Stomach smooth muscle (tissue), 2 donors: ENCODE data around the gene HECTD1.

Experiments used
- H3K27ac ChIP-seq: one replicate; pipeline ENCODE4 v1.7.0; 2013; ENCODE audit warnings: mild to moderate bottlenecking, low read length, inconsistent platforms
- H3K27me3 ChIP-seq, 2 donors: one replicate each; pipeline ENCODE4 v1.7.0; 2013; ENCODE audit warnings: low read length in 2 of 2; ENCODE audit not compliant: insufficient read depth in 2 of 2, control insufficient read depth in 1 of 2
- H3K36me3 ChIP-seq, 2 donors: one replicate each; pipeline ENCODE4 v1.7.0; 2013; ENCODE audit warnings: low read length in 2 of 2; ENCODE audit not compliant: control insufficient read depth in 2 of 2, insufficient read depth in 2 of 2
- H3K4me1 ChIP-seq: one replicate; pipeline ENCODE4 v1.7.0; 2013; ENCODE audit warnings: low read length; ENCODE audit not compliant: control insufficient read depth, insufficient read depth
- H3K4me3 ChIP-seq, 2 donors: one replicate each; pipeline ENCODE4 v1.7.0; 2013; ENCODE audit warnings: low read length in 2 of 2
- H3K9ac ChIP-seq, 2 donors: one replicate each; pipeline ENCODE4 v1.7.0; 2013; ENCODE audit warnings: low read length in 2 of 2, mild to moderate bottlenecking in 1 of 2
- H3K9me3 ChIP-seq, 2 donors: one replicate each; pipeline ENCODE4 v1.7.0; 2013; ENCODE audit warnings: low read length in 2 of 2; ENCODE audit not compliant: control insufficient read depth in 2 of 2
- donor health status: healthy.
- donor health status: Pancreatic carcinoma.

The HECTD1 gene

DNA sequence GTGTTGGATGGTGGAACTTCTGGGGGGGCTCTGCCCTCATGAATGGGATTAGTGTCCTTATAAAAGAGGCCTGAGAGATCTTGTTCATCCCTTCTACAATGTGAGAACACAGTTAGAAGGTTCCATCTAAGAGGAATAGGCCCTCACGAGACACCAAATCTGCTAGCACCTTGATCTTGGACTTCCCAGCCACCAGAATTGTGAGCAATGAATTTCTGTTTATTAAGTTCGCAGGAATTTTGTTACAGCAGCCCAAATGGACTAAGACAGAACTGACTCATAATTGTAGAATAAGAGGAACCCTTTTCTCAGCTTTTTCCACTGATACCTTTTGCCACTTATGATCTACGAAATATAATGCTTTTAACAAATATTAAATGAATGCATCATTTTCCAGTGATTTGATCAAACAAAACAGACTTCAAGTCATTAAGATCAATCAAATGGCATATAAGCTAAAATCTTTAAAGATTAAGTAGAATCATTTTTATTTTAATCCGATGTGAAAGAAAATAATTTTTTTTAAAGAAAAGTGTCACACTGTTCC lies 68.2 kb downstream of the HECTD1 start:
- peaks cover 27 to 42% of the 10 kb centered on the region in 2 donors for H3K36me3 ChIP-seq
- no peak overlapping the region for H3K4me3 ChIP-seq
- H3K4me1 ChIP-seq, result no peaks in the 10 kb centered on the region
- no peaks in the 10 kb centered on the region for H3K9me3 ChIP-seq
- H3K9ac ChIP-seq, result no peak overlapping the region
- H3K27me3 ChIP-seq, result no peaks in the 10 kb centered on the region
- no peak overlapping the region for H3K27ac ChIP-seq

DNA sequence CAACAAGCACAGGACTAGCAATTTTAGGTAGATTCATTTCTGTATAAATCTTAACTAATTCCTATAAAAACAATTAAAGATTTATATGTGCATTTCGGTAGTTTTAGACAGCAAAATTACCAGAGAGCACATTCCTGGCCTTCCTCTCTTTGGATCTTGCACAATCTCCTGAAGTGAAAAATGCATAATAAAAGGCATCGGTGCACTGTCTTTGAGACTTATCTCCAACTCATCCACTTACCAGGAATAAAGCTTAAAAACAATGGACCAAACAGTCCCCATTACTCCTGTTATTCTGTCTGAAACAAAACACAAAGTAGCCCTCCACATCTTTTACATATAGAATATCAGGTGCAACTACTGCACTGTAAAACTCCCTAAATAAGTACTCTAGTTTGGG lies 69.3 kb downstream of the HECTD1 start:
- H3K9ac ChIP-seq, result no peak overlapping the region
- H3K4me3 ChIP-seq, result no peak overlapping the region
- no peaks in the 10 kb centered on the region for H3K9me3 ChIP-seq
- no peak overlapping the region for H3K27ac ChIP-seq
- no peaks in the 10 kb centered on the region for H3K4me1 ChIP-seq
- peaks cover 26 to 38% of the 10 kb centered on the region in 2 donors for H3K36me3 ChIP-seq
- no peaks in the 10 kb centered on the region for H3K27me3 ChIP-seq

DNA sequence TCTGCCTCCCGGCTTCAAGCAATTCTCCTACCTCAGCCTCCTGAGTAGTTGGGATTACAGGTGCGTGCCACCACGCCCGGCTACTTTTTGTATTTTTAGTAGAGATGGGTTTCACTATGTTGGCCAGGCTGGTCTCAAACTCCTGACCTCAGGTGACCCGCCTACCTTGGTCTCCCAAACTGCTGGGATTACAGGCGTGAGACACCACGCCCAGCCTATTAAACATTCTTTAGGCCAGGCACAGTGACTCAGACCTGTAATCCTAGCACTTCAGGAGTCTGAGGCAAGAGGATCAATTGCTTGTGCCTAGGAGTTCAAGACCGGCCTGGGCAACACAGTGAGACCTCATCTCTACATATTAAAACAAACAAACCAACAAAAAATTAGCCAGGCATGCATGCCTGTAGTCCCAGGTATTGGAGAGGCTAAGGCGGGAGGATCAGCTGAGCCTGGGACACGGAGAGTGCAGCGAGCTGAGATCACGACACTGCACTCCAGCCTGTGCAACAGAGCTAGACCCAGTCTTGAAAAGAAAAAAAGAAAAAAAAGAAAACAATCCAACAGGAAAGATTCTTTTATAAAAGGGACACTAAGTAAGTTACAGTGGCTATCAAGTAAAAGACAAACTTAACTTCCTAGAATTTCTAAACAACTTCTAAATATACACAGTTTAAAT lies 70.2 kb downstream of the HECTD1 start:
- Histone ChIP-seq H3K27ac (no peak overlapping the region), H3K4me1 (no peaks in the 10 kb centered on the region), H3K27me3 (no peaks in the 10 kb centered on the region), H3K4me3 (no peak overlapping the region), H3K9ac (no peak overlapping the region), H3K36me3 (peaks cover 26 to 37% of the 10 kb centered on the region in 2 donors), H3K9me3 (no peaks in the 10 kb centered on the region)

DNA sequence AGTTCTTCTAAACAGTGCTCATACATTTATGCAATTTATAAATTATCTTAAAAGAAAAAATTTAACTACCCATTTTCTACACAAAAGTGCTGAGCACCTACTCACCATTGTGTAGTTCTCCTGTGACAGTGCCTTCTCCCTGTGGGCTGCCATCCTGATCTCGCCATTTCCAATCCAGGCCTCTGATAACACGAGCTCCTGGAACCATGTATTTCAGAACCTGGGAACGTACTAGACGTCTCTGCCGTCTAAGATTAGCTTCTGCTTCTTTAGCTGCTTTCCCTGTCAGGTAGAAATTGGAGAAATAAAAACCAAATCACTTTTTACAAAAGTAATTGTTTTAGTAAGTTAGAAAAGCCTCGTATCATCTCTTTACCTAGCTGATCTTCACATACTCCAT lies 74.5 kb downstream of the HECTD1 start:
- no peak overlapping the region for H3K27ac ChIP-seq
- no peaks in the 10 kb centered on the region for H3K4me1 ChIP-seq
- H3K9ac ChIP-seq, result no peak overlapping the region
- no peaks in the 10 kb centered on the region for H3K9me3 ChIP-seq
- no peaks in the 10 kb centered on the region for H3K27me3 ChIP-seq
- no peak overlapping the region for H3K4me3 ChIP-seq
- H3K36me3 ChIP-seq, result peaks cover 25 to 38% of the 10 kb centered on the region in 2 donors

DNA sequence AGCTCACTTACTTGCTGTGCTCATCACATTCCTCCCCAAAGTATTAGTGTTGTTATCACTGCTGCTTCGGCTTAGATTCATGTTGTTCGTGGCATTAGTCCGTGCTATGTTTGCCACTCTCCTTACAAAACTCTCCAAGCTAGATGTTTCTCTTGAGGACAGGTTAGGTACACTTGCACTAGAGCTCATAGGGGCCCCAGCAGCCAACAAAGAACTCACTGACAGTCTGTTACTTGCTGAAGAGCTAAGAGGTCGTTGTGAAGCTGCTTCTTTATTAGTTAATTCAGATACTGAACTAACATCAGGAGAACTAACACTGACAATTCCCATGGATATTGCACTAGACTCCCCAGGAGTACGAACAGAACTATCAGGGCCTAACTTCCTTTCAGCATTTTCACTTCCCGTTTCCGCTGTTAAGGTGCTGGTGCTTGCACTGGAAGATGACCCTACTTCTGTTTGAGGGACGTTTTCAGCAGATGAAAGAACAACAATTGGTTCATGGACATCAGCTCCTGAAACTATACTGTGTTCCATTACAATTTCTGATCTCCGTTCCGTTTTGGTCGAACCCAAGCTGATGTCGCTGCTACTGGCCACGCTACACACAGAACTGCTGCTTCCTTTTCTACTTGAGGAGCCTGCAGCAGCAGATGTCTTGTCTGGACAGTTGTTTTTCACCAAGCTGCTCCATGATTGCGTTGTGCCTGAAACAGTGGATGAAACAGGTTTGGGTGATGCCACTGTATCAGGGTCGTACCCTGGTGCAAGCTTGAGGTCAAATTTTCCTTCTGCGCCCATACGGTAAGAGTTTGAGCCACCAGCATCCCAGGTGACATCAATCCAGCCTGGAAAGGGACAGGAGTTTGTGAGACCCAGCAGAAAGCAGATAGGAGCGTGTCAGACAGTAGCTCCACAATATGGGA lies 78.7 kb downstream of the HECTD1 start:
- H3K4me3 ChIP-seq, result no peak overlapping the region
- no peak overlapping the region for H3K9ac ChIP-seq
- no peak overlapping the region for H3K27ac ChIP-seq
- H3K27me3 ChIP-seq, result no peaks in the 10 kb centered on the region
- peaks cover 22 to 23% of the 10 kb centered on the region in 2 donors for H3K36me3 ChIP-seq
- H3K9me3 ChIP-seq, result no peaks in the 10 kb centered on the region
- no peaks in the 10 kb centered on the region for H3K4me1 ChIP-seq

DNA sequence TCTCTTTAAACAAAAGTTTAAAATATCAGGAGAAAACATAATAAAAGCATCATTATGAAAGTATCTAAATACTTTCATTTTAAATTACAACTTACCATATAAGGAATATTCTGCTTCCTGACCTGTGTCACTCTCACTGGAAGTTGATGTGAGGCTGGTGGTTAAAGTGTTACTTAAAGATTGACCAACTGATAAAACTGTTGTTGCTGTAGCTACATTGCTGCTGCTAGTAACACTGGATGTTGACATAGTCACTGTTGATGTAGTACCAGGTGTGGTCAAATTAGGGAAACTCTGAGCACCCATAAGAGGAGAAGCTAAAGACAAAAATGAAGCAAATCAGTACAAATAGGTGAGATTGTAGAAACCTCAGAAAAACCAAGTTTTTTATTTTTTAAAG lies 79.9 kb downstream of the HECTD1 start:
- peaks cover 19 to 25% of the 10 kb centered on the region in 2 donors for H3K36me3 ChIP-seq
- no peak overlapping the region for H3K27ac ChIP-seq
- H3K9me3 ChIP-seq, result no peaks in the 10 kb centered on the region
- H3K4me1 ChIP-seq, result no peaks in the 10 kb centered on the region
- no peak overlapping the region for H3K9ac ChIP-seq
- H3K27me3 ChIP-seq, result no peaks in the 10 kb centered on the region
- no peak overlapping the region for H3K4me3 ChIP-seq

DNA sequence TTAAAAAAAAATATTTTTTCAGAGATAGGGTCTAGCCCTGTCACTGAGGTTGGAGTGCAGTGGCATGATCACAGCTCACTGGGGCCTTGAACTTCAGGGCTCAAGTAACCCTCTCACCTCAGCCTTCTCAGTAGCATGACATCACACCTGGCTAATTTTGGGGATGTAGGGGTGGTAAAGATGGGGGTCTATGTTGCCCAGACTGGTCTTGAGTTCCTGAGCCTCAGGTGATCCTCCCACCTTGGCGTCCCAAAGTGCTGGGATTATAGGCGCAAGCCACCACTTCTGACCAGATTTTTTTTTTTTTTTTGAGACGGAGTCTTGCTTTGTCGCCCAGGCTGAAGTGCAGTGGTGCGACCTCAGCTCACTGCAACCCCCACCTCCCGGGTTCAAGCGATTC lies 80.9 kb downstream of the HECTD1 start:
- Histone ChIP-seq H3K27me3 (no peaks in the 10 kb centered on the region), H3K9ac (no peak overlapping the region), H3K4me1 (no peaks in the 10 kb centered on the region), H3K36me3 (peaks cover 27 to 34% of the 10 kb centered on the region in 2 donors), H3K27ac (no peak overlapping the region), H3K4me3 (no peak overlapping the region), H3K9me3 (no peaks in the 10 kb centered on the region)

DNA sequence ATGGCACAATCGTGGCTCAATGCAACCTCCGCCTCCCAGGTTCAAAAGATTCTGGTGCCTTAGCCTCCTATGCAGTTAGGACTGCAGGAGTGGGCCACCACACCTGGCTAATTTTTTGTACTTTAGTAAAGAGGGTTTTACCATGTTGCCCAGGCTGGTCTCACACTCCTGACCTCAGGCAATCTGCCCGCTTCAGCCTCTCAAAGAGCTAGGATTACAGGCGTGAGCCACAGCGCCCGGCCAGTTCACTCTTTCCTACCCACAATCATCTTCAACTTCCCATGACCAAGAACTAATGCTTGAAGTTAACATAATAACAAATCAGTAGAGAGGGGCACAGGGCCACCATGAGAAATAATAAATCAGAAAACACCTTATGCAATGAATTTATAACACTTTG lies 82.4 kb downstream of the HECTD1 start:
- Histone ChIP-seq H3K9ac (no peak overlapping the region), H3K36me3 (peaks cover 36 to 46% of the 10 kb centered on the region in 2 donors), H3K27ac (no peak overlapping the region), H3K9me3 (no peaks in the 10 kb centered on the region), H3K27me3 (no peaks in the 10 kb centered on the region), H3K4me1 (no peaks in the 10 kb centered on the region), H3K4me3 (no peak overlapping the region)

DNA sequence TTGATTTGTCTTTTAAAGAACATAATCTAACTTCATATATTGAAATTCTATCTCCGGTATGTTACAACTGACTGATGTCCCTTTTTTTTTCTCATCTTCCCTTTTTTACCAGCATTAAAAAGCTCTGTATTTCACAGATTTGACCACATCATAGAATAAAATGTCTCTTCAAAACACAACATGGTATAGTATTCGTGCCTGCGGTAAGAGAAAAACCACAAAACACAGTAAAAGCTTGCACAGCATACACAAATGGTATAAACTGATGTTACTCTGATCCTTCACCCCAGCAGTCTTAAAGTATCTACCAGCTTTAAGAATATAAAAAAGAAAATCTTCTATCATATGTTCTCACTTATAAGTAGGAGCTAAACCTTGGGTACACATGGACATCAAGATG lies 83.4 kb downstream of the HECTD1 start:
- Histone ChIP-seq H3K27me3 (no peaks in the 10 kb centered on the region), H3K27ac (no peak overlapping the region), H3K9me3 (no peaks in the 10 kb centered on the region), H3K36me3 (peaks cover 40 to 53% of the 10 kb centered on the region in 2 donors), H3K4me1 (no peaks in the 10 kb centered on the region), H3K4me3 (no peak overlapping the region), H3K9ac (no peak overlapping the region)

DNA sequence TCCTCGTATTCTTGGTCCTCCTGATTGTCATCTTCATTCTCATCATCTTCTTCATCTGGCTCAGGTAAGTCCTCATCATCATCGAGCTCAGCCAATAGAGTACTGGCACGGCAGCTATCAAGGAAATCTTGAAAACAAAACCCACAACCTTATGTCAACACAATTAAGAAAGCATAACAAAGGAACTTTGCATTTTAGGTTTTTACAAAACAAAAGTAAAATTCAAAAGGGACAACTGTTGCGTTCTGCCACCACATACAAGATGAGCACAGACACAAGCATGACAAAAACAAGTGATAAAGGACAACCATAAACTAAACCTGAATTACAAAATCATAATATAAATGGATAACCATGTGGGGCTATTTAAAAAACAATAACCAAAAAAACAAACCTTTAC lies 84.7 kb downstream of the HECTD1 start:
- Histone ChIP-seq H3K4me1 (no peaks in the 10 kb centered on the region), H3K36me3 (peaks cover 39 to 50% of the 10 kb centered on the region in 2 donors), H3K9ac (no peak overlapping the region), H3K27me3 (no peaks in the 10 kb centered on the region), H3K9me3 (no peaks in the 10 kb centered on the region), H3K27ac (no peak overlapping the region), H3K4me3 (no peak overlapping the region)
